ENCODE results near the gene ERVV-1.
"Not testable (repeated sequence)": the region's sequence is repeated elsewhere in the genome, so short reads cannot be mapped to it uniquely, and the experiment has no call there.

Gene ERVV-1, protein sequence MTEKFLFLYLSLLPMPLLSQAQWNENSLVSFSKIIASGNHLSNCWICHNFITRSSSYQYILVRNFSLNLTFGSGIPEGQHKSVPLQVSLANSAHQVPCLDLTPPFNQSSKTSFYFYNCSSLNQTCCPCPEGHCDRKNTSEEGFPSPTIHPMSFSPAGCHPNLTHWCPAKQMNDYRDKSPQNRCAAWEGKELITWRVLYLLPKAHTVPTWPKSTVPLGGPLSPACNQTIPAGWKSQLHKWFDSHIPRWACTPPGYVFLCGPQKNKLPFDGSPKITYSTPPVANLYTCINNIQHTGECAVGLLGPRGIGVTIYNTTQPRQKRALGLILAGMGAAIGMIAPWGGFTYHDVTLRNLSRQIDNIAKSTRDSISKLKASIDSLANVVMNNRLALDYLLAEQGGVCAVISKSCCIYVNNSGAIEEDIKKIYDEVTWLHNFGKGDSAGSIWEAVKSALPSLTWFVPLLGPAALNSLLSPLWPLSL

DNA sequence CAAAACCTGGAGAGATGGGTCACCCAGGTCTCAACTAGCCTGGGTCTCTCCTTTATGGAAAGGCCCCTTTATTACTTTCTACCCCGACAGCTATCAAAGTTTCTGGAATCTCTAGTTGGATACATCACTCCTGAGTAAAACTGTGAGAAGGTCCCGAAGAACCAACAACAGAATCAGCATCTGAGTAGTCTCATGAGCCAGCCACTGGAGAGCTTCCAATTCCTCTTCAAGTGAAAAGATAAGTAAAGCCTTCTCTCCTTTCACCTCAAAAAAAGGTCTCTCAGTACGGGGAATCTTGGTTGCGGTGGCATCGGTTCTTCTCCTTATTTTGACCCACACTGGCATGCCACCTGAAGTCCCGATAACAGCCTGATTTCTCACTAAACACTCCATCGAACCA, at the start of gene ERVV-1:
TSS of gene ERVV-1 (plus strand) at position 301 of the 400 bp plus-strand sequence. CDS start 170 bp downstream, outside the sequence.
- no peak for FAIRE-seq

DNA sequence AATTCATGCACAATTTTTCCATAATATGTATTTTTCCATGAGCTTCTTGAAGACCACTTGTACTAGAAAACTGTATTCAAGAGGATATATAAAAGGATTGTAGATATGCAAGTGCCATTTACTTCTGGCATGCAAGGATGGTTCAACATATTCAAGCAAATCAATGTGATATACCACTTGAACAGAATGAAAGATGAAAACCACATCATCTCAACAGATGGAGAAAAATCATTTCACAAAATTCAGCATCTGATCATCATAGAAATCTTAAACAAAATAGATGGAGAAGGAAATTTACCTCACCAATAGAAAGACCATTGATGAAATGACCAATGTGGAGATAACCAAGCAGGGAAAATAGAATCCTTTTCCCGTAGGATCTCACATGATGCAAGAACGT, 45.9 kb upstream of the ERVV-1 start:
- FAIRE-seq: no peak

DNA sequence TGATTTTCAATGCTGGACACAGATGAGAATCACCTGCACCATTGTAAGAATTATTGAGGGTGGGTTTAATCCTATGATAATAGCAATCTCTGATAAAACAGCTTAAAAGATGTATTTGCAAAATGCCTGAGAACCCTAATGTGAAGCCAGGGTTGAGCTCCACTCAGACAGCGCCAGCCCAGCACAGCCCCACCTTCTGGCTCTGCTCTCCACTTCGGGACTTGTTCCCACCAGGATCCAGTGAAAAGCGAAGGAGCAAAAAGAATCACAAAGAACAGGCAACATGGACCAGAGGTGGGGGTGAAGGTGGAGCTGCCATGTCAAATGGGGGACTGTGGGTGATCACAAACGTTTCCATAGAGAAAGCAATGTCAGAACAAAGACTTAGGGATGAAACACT, 32.4 kb upstream of the ERVV-1 start:
- no peak for FAIRE-seq

DNA sequence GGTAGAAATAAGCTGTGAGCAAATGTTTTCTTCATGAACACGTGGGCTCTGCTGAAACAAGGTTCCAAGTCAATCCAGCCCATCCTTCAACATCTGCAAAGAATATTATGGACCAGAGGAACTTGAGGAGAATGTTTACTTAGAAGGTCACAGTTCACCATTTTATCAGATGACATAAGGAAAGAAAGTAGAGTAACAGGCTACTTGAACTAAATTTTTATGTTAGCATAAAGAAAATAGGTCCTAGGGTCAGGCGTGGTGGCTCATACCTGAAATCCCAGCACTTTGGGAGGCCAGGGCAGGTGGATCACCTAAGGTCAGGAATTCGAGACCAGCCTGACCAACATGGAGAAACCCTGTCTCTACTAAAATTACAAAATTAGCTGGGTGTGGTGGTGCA, 30.6 kb upstream of the ERVV-1 start:
- FAIRE-seq: not testable (repeated sequence)

DNA sequence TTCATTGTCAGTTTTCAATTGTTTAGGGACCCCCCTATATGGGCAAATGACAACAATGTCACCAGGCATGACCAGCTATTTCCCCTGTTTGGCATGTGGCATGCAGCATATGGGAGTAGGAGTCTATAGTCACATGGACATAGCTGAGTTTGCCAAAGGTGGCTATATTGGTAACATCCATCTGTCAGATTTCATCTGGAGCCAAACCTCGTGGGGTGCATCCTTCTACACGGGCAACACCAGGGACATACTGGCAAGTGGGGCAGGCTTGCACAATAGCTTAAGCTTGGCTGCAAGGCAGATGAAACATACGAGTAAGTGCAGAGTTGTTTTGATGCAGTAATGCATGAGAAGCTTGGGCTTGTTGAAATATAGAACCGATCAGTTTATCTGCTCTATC, 26.5 kb upstream of the ERVV-1 start:
- no peak for FAIRE-seq

DNA sequence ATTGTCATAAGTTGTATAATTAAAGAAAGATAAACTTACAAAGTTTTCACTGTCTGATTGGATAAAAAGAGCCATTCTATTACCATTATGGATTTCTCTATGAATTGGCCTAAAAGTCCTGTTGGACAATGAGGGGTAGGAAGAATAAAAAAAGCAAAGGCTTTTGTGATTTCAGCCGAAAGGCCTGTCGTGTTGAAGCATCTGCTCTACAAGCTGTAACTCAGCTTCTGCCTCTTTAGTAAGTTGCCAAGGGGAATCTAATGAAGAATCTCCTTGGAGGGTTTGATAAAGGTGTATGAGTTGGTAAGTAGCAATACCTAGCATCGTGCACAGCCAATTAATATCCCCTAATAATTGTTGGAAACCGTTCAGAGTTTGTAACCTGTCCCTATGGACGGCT, 25.2 kb upstream of the ERVV-1 start:
- no peak for FAIRE-seq

DNA sequence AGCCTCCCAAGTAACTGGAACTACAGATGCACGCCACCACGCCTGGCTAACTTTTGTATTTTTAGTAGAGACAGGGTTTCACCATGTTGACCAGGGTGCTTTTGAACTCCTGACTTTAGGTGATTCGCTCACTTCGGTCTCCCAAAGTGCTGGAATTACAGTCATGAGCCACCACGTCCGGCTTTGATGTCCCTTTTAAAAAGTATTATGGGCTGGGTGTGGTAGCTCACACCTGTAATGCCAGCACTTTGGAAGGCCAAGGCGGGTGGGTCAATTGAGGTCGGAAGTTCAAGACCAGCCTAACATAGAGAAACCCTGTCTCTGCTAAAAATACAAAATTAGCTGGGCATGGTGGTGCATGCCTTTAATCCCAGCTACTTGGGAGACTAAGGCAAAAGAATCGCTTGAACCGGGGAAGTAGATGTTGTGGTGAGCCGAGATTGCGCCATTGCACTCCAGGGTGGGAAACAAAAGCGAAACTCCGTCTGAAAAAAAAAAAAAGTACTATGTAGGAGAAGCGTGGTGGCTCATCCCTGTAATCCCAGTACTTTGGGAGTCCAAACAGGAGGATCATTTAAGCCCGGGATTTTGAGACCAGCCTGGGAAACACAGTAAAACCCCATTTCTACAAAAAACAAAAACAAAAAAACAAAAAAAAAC, 22.8 kb upstream of the ERVV-1 start:
- FAIRE-seq: no peak

DNA sequence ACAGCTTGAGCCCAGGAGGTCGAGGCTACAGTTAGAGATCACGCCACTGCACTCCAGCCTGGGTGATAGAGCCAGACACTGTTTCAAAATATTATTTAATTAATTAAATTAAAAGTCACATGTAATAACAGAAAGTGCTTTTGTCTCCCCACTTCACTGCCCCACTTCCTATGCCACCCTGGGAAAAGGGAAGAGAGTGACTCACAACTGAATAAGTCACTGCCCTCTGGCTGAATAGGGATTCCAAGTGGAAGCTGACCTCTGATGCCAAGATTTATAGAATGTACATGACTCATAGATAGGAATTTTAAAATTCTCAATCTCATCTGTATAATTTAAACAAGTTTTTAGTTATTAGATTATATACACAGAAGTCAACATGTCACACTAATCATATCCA, 22.2 kb upstream of the ERVV-1 start:
- no peak for FAIRE-seq

DNA sequence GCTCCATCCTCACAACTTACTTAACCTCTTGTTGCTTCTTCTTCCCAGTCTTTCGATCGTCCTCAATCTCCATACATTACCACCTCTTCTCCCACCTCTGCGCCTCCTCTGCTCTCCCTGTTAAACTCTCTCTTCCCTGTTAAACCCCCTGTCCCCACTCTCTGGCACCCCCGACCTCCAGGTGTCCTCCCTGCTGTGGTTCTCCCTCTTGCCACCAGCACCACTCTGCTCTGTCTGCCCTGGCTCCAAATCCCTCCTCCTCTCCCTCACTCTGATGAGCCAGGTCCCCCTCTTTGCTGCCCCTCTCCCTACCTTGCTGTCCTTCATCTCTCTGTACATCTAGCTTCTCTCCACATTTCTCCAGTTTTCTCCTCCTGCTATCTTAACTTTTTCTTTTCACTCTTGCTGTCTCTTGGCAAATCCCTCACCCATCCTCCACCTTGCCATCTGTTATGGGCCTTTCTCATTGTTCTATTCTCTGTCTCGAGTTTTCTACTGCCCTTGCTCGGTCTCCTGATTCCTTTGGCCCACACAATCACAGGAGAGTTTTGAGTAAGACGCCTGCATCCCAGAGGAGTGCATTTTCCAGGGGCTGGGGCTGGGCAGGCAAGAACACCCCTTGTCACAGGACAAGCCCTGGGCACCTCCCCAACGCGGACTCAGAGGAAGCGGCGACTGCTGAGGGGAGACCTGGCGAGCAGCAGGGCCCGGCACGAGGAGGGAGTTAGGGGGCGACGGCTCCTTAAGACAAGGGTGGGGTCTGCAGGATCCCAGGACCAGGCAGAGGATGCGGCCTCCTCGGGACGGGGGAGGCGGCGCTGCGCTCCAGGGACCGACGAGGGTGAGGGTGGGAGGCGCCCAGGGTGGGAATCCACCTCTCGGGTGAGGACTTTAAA, 21.4 kb upstream of the ERVV-1 start:
- FAIRE-seq: no peak

DNA sequence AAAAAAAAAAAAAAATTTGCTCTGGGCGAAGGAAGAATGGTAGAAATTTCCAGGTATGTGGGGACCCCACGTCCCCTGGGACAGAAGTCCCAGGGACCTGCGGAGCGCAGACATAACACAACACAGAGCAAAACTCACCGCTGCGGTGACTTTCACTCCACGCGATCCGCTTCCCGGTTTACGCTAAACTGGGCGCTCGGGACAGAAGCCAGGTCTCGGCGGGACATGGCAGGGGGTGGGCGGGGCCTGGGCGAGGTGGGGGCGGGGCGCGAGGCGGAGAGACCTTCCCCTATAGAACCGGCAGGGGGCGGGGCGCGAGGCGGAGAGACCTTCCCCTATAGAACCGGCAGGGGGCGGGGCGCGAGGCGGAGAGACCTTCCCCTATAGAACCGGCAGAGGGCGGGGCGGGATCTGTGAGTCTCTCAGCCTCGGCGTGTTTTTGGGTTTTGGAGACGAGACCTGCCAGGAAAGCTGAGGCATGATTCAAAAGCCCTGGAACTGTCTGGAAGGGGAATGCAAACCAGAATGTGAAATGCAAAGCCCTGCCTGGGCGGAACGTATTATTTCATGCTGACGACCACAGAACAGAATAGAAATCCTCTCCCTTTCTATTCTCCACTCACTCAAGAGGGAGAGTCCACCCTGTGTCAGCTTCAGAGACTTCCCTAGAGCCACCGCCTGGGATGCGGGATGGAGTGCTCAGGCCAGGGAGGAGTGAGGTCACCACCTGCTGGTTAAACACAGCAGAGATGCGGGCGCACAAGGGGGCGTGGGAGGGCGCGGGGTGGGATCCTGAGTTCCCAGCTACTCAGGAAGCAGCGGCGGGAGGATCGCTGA, 20.2 kb upstream of the ERVV-1 start:
- FAIRE-seq: no peak

DNA sequence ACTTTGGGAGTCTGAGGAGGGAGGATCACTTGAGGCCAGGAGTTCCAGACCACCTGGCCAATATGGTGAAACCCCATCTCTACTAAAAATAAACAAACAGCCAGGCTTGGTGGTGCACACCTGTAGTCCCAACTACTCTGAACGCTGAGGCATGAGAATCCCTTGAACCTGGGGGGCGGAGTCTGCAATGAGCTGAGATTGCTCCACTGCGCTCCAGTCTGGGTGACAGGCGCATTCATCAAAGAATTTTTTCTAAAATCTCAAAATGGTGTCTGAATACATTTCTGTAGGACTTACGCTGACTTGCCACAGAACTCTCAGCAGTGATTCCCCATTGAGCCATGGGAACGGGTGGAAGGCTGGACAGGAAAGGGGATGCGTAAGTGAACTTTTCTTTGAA, 18.0 kb upstream of the ERVV-1 start:
- no peak for FAIRE-seq

DNA sequence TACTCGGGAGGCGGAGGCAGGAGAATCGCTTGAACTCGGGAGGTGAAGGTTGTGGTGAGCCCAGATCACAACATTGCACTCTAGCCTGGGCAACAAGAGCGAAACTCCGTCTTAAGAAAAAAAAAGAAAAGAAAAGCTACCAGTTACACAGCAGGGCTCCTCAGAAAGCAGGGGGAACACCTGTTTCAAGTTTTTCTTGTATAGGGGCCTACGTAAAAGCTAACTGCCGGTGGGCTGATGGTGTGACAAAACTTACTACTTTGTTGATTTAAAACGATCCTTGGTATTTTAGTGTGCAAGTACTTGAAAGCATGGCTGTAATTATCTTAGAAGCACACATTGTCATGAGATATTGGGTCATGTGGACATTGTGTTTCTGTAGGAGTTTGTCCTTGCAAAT, 15.7 kb upstream of the ERVV-1 start:
- no peak for FAIRE-seq

DNA sequence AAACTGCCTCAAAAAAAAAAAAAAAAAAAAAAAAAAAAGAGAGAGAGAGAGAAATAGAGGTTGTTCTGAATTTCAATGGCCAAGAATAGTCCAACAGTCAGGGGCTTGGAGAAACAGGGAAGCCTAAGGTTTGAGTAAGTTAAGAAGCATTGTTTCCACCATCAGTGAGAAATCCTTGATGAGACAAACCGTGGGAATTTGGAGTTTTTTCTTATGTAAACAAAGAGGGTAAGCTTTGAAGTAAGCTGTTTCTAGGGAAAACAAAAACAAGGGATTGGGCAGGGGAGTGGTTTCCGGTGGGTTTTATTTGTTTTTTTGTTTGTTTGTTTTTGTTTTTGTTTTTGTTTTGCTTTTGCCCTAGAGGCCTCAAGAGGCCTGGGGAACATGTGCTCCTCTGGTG, 11.2 kb upstream of the ERVV-1 start:
- no peak for FAIRE-seq

DNA sequence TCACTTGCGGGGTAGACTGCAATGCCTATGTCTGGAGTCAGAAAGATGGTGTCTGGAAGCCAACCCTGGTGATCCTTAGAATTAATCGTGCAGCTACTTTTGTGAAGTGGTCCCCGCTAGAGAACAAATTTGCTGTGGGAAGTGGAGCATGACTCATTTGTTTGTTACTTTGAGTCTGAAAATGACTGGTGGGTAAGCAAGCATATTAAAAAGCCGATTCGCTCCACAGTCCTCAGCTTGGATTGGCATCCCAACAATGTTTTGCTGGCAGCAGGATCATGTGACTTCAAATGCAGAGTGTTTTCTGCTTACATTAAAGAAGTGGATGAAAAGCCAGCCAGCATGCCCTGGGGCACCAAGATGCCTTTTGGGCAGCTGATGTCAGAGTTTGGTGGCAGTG, 9.5 kb upstream of the ERVV-1 start:
- no peak for FAIRE-seq

DNA sequence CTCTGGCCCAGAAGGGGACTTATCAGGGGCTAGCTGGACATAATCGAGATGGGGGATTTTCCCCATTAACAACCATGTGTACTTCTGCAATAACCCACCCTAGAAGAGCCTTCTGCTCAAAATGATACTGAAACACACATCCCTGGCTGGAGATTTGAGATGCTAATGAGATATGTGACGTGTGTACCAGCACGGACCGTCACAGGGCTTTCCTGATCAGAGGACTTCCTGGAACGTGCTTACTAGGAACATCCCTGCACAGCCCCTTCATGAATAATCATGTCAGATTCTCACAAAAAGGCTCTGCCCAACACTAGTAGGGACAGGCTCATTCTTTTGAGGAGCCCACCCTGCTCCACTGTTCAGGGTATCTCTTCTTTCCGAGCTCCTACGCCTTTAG, 6.5 kb upstream of the ERVV-1 start:
- FAIRE-seq: no peak

DNA sequence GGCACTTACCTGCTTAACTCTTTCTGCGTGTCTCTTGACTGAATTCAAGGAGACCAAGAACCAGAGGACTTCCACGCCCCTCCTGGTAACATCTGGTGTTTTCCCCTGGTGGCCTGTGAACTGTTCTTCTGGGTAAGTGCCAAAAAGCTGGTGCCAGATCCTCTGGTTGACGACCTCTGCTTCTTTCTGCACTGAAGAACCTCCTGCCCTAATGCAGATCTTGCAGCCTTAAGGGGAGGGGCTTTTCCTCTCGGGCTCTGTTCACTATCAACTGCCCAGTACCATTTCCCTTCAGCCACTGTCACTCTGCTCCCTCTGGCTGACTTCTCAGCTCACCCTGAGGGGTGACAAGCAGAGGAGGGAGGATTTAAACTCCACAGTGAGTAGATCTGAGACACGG, 6.1 kb upstream of the ERVV-1 start:
- FAIRE-seq: no peak

DNA sequence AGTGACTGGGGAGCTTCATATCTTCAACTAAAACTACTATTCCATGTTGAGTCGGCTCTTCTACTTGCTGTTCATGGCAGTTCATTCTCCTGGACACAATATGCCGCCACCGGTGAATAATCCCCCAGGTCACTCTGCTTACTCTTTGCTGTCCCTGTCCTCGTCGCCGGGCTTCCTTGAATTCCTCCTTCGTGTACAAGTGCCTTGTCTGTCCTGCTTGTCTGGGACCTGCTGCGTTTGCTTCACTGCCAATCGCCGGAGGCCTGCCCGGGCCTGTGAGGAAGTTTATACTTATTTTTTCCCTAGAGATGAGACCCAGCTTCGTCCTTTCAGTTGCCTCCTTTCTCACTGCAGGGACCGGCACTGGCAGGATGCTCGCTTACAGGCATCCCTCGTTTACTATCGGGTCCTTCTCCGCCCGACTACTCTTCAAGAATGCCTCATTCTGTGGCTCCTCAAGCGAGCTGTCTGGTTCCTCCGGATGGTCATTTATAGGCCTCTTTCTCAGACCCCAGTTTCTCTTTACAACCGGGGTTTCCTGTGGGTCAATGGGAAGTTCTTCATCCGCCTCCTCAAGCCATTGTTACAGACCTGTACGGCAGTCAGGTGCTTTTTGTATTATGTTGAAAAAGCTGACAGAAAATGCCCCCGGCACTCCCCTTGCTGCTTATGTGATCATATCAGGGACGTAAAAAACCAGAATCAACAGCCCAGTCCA, 5.5 kb upstream of the ERVV-1 start:
- no peak for FAIRE-seq

DNA sequence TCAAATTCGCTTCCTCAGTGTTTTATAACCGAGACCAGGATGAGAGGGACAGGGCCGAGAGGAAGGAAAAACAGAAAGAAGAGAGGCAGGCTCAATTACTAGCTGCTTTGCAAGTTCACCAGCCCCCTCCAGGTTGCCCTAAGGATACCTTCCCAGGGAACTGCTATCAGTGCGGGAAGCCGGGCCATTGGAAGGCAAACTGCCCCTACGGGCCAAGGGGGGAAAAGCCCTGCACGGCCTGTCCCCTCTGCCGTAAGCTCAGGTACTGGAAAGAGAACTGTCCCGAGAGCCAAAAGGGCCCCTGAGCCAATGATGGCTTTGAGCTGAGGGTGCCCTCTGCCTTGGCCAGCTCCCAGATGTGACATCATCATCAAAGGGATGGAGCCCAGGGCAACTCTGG, 3.2 kb upstream of the ERVV-1 start:
- no peak for FAIRE-seq

DNA sequence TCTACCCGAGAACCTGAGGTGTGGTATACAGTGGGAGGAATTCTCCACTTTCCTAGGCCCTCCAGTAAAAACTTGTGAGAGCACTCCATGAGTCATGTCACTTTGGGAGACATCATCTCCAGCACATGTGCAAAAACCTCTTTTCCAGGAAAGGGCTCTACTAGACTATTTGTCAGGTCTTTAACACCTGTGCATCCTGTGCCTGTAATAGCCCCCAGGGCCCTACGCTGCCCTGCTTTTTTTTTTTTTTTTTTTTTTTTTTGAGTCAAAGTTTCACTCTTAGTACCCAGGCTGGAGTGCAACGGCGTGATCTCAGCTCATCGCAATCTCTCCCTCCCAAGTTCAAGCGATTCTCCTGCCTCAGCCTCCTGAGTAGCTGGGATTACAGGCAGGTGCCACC, 1.7 kb upstream of the ERVV-1 start:
- no peak for FAIRE-seq

DNA sequence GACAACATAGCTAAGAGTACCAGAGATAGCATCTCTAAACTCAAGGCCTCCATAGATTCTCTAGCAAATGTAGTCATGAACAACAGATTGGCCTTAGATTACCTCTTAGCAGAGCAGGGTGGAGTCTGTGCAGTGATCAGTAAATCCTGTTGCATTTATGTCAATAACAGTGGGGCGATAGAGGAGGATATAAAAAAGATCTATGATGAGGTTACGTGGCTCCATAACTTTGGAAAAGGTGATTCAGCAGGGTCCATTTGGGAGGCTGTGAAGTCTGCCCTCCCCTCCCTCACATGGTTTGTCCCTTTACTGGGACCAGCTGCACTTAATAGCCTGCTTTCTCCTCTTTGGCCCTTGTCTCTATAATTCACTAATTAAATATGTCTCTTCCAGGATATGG, 1.4 kb downstream of the ERVV-1 start:
- no peak for FAIRE-seq

DNA sequence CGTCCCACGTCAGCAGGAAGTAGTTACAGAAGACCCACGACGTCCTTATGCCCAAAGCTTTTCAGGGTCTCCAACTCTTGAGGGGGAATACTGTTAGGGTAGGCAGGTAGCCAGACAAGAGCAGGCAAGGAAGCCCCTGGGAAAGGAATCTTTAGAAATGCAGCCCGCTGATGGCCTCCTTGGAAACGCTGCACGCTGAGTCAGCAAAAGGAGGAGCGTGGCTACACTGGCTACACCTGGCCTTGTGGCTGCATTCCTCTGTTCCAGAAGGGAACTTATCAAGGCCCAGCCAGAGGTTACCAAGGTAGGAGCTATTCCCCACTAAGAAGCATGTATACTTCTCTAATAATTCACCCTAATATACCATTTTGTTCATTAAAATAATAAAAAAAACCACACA, 2.0 kb downstream of the ERVV-1 start:
- no peak for FAIRE-seq

DNA sequence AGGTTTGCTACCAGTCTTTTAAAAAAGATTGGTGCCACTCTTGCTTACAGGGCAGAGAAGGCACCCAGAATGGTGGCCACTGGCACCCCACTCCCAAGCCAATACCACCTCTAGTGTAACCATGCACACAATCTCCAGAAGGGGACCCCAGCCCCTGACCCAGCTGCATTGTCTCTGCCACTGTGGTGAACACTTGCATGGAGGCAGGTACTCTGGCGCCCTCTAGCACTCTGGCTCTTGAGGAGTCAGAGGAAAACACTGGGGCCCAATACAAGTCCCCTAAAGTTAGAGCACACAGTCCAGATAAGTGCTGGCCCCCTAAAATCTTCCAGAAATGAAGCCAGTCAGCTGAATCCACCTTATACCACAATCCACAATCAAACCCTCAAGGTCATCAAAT, 6.0 kb downstream of the ERVV-1 start:
- FAIRE-seq: no peak
